Adrenal gland (tissue), 12 donors: ENCODE measurements around the gene CIAPIN1. TPM values are rescaled to one million over a fixed set of nuclear protein-coding genes. Genes with fewer than 3 reads are reported as not detected.

Experiments
- DNase-seq, 7 donors: peaks; one replicate each; pipeline ENCODE4 v3.0.0-alpha.2; 2019 to 2020
- H3K27ac ChIP-seq, 5 donors: fragments of 200-600 bp; sonication (generic) in 4 of 5; 1 replicate in 3 of 5; 2 replicates in 2 of 5; pipeline versions ENCODE4 v1.5.1 to v1.8.0; 2016 to 2020; ENCODE audit warnings: mild to moderate bottlenecking in 1 of 5
- H3K27me3 ChIP-seq: fragments of 200-600 bp; 2 replicates; pipeline ENCODE4 v1.8.0; 2021
- H3K36me3 ChIP-seq, 2 donors: fragments of 200-600 bp; replicated peaks in 1 of 2; 1 replicate in 1 of 2; 2 replicates in 1 of 2; pipeline versions ENCODE4 v1.5.1 to v1.8.0; 2018 to 2022
- H3K4me1 ChIP-seq, 2 donors: fragments of 200-600 bp; replicated peaks in 1 of 2; 1 replicate in 1 of 2; 2 replicates in 1 of 2; pipeline versions ENCODE4 v1.5.1 to v1.8.0; 2018 to 2021
- H3K4me3 ChIP-seq, 4 donors: fragments of 200-600 bp; sonication (generic) in 3 of 4; one replicate each; pipeline ENCODE4 v1.5.1; 2016 to 2018
- H3K9me3 ChIP-seq, 3 donors: fragments of 200-600 bp; sonication (generic) in 1 of 3; replicated peaks in 1 of 3; 1 replicate in 2 of 3; 2 replicates in 1 of 3; pipeline versions ENCODE4 v1.5.1 to v1.8.0; 2016 to 2021
- CTCF ChIP-seq, 6 experiments: fragments of 450-650 bp in 4 of 6; fragments of 200-600 bp in 2 of 6; sonication (generic) in 1 of 6; IDR thresholded peaks; 1 replicate in 5 of 6; 2 replicates in 1 of 6; pipeline versions ENCODE4 v1.5.1 to v1.8.0; 2016 to 2021; ENCODE audit warnings: antibody characterized with exemption in 6 of 6, mild to moderate bottlenecking in 2 of 6, moderate library complexity in 1 of 6
- POLR2A ChIP-seq, 2 donors: fragments of 450-650 bp; IDR thresholded peaks; one replicate each; pipeline ENCODE4 v1.6.1; 2017; ENCODE audit warnings: antibody characterized with exemption in 2 of 2, mild to moderate bottlenecking in 2 of 2, moderate library complexity in 1 of 2
- WGBS, 4 donors: extraction: QIAGEN DNeasy Blood & Tissue Kit in 2 of 4; methylation state at CpG; one replicate each; pipeline versions ENCODE4 v1.1.5 to v1.1.7; 2013 to 2017; 5-methylcytosine and 5-hydroxymethylcytosine counted together
- intact Hi-C, 2 donors: fragments of 100-400 bp; cut with DNase I; formaldehyde crosslinking; loops; one replicate each; pipeline versions ENCODE4 v1.14.1 to v1.15.0; 2022 to 2023
- polyA plus RNA-seq, 3 donors: library from polyadenylated mRNA; stranded (reverse); fragments of 200-250 nt in 2 of 3; fragments of 350-450 nt in 1 of 3; fragmentation: Illumina TruSeq in 1 of 3; extraction: RNeasy Lipid Tissue Mini Kit (QIAGEN cat#74804) in 1 of 3; gene quantifications; one replicate each; pipeline ENCODE4 v1.2.3, GENCODE V29; 2013 to 2014
- total RNA-seq, 9 donors: library from RNA; depleted of rRNA in 4 of 9; stranded (reverse); fragments of >200 nt in 4 of 9; fragments of 120-200 nt in 1 of 9; fragmentation: NEBNext Ultra II Directional in 1 of 9; extraction: Animal tissue kit (Norgen Biotek cat#: 25700) in 1 of 9; gene quantifications; one replicate each; pipeline versions ENCODE4 v1.1.0 to v1.2.4, GENCODE V29; 2013 to 2023
- donor health status: healthy with polysubstance abuse.
- donor health status: Bipolar disorder and iron deficiency.
- donor health status: DM: yes; HTN: yes; CAD: no.
- donor health status: DM: no; HTN: no; CAD: no.
- donor health status: DM: no; HTN: no; CAD: no.
- donor health status: DM: yes; HTN: yes; CAD: no.

Gene CIAPIN1
- total and polyA plus RNA-seq, 12 donors = 15.8 to 155 (median 50.7) TPM

DNA sequence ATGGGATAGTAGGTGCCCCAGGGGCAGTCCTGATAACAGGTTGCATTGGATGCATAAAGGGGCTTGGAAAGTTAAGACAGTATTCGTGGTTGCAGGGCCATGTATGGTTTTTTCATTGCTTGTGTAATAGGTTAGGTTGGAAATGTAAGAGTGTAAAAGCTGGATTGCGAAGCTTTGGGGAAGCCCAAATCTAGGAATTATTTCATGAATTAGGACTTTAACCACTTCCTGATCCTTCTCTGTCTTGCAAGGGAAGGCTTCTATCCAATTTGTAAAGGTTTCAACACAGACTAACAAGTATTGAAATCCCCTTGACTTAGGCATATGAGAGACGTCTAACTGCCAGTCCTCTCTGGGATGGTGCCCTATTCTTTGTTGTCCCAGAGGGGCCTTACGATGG lies 50.4 kb downstream of the CIAPIN1 start:
- Histone ChIP-seq H3K27me3 (no peaks in the 10 kb centered on the region), H3K4me3 (no peak overlapping the region), H3K4me1 (no peaks in the 10 kb centered on the region), H3K27ac (no peak overlapping the region), H3K9me3 (no peaks in the 10 kb centered on the region), H3K36me3 (no peaks in the 10 kb centered on the region)
- intact Hi-C loops = no loop called here
- 77 to 86% (median 82%) methylated on average over 4 of the region's 4 CpGs for WGBS, 4 donors
- DNase-seq = no peak
- TF ChIP-seq POLR2A (IDR thresholded peaks at IDR 0.05) (no peak), CTCF (IDR thresholded peaks at IDR 0.05) (no peak)

- no peaks in the 10 kb centered on the region for H3K9me3 ChIP-seq
- intact Hi-C loops = no loop called here
- no peak overlapping the region for H3K4me3 ChIP-seq
- DNase-seq = no peak
- no peaks in the 10 kb centered on the region for H3K27me3 ChIP-seq
- WGBS, 4 donors = 79 to 82% (median 81%) methylated on average over 5 of the region's 5 CpGs
- TF ChIP-seq CTCF (IDR thresholded peaks at IDR 0.05) = no peak
- no peak for TF ChIP-seq POLR2A (IDR thresholded peaks at IDR 0.05)
- no peak overlapping the region for H3K27ac ChIP-seq
- no peaks in the 10 kb centered on the region for H3K36me3 ChIP-seq
- H3K4me1 ChIP-seq = no peaks in the 10 kb centered on the region
These were observed 52.2 kb downstream of the CIAPIN1 start for GRCh38 chr16:57395026-57395425.

DNA sequence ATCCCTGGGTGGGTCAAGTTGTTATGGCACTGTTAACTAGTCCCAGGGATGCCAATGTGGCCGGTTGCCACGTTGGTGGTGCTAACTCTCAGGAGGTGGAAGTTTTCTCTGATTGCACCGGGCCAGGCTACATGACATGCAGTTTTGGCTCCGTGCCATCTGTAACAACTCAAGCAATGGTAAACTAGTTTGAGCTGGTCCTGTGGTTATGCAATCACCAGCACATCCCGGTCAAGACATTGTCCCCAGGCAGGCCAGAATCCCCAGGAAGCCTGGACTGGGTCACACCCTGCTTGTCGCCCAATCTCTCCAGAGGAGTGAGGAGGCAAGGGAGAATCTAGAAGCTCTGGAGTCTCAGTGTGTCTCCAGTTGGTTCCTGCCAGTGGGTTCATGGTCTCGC lies 52.7 kb downstream of the CIAPIN1 start:
- H3K36me3 ChIP-seq = no peaks in the 10 kb centered on the region
- intact Hi-C loops = no loop called here
- no peak overlapping the region for H3K4me3 ChIP-seq
- no peaks in the 10 kb centered on the region for H3K4me1 ChIP-seq
- TF ChIP-seq CTCF (IDR thresholded peaks at IDR 0.05) (no peak), POLR2A (IDR thresholded peaks at IDR 0.05) (no peak)
- no peak overlapping the region for H3K27ac ChIP-seq
- H3K27me3 ChIP-seq = no peaks in the 10 kb centered on the region
- no peaks in the 10 kb centered on the region for H3K9me3 ChIP-seq
- WGBS, 4 donors = 51 to 69% (median 55%) methylated on average over 4 to 7 of the region's 7 CpGs
- peak in 4 of 7 donors; percentile 31 to 47 (median 40) for DNase-seq

DNA sequence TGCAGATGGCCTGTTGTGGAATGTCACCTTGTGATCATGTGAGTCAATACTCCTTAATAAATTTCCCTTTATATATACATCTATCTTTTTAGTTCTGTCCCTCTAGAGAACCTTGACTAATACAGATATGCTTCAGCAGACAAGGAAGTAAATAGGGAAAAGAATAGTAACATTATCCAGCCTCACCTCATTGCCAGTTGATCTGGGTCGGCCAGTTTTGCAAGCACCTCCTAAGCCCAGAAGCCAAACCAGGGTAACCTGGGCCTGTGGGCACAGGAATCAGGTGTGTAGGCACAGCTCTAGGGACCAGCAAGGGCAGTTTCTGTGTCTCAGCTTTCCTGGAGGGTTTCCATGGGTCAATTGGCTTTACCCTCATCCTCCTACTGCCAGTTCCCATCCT lies 54.5 kb downstream of the CIAPIN1 start:
- Histone ChIP-seq H3K27me3 (no peaks in the 10 kb centered on the region), H3K36me3 (no peaks in the 10 kb centered on the region), H3K27ac (no peak overlapping the region), H3K4me1 (no peaks in the 10 kb centered on the region), H3K9me3 (no peaks in the 10 kb centered on the region), H3K4me3 (no peak overlapping the region)
- DNase-seq = no peak
- TF ChIP-seq POLR2A (IDR thresholded peaks at IDR 0.05) (no peak), CTCF (IDR thresholded peaks at IDR 0.05) (no peak)
- WGBS, 4 donors = 75 to 100% (median 93%) methylated on average over 1 of the region's 1 CpG
- intact Hi-C loops = no loop called here
